GM23248 (cell line): Measurements from ENCODE around the gene ANKH. TPM values are rescaled to one million over a fixed set of nuclear protein-coding genes. Genes with fewer than 3 reads are reported as not detected.
A peak's percentile ranks its signal among the peaks of the same experiment; 100 is the strongest.

Source experiments
- DNase-seq: peaks from one replicate; pipeline ENCODE4 v3.0.0-alpha.2; 2015
- H2AFZ ChIP-seq: fragments of 200-600 bp; sonication (generic); 2 replicates; pipeline ENCODE4 v1.6.1; 2016; ENCODE audit warnings: antibody characterized with exemption
- H3F3A ChIP-seq: fragments of 200-600 bp; sonication (generic); 2 replicates; pipeline ENCODE4 v1.6.1; 2016; ENCODE audit warnings: mild to moderate bottlenecking, antibody characterized with exemption, mixed run types; ENCODE audit not compliant: insufficient read depth
- H3K27ac ChIP-seq: fragments of 200-600 bp; sonication (generic); 2 replicates; pipeline ENCODE4 v1.5.1; 2016; ENCODE audit warnings: mild to moderate bottlenecking
- H3K27me3 ChIP-seq: fragments of 200-600 bp; sonication (generic); replicated peaks from 2 replicates; pipeline ENCODE4 v1.6.1; 2016; ENCODE audit warnings: mild to moderate bottlenecking; ENCODE audit not compliant: insufficient read depth
- H3K36me3 ChIP-seq: fragments of 200-600 bp; sonication (generic); 2 replicates; pipeline ENCODE4 v1.6.1; 2016; ENCODE audit warnings: low read depth, mild to moderate bottlenecking
- H3K4me1 ChIP-seq: fragments of 200-600 bp; sonication (generic); 2 replicates; pipeline ENCODE4 v1.6.1; 2016; ENCODE audit warnings: mild to moderate bottlenecking; ENCODE audit not compliant: insufficient read depth
- H3K4me2 ChIP-seq: fragments of 200-600 bp; sonication (generic); one replicate; pipeline ENCODE4 v1.6.1; 2016; ENCODE audit warnings: mild to moderate bottlenecking; ENCODE audit not compliant: unreplicated experiment
- H3K4me3 ChIP-seq: fragments of 200-600 bp; sonication (generic); 2 replicates; pipeline ENCODE4 v1.5.1; 2016; ENCODE audit warnings: mild to moderate bottlenecking
- H3K79me2 ChIP-seq: fragments of 200-600 bp; sonication (generic); 2 replicates; pipeline ENCODE4 v1.6.1; 2016; ENCODE audit warnings: mild to moderate bottlenecking; ENCODE audit not compliant: insufficient read depth
- H3K9ac ChIP-seq: fragments of 200-600 bp; sonication (generic); 2 replicates; pipeline ENCODE4 v1.6.1; 2016; ENCODE audit warnings: mild to moderate bottlenecking
- H3K9me2 ChIP-seq: fragments of 200-600 bp; sonication (generic); 2 replicates; pipeline ENCODE4 v1.6.1; 2016; ENCODE audit warnings: mixed run types, mild to moderate bottlenecking, moderate library complexity; ENCODE audit not compliant: insufficient read depth
- H3K9me3 ChIP-seq: fragments of 200-600 bp; sonication (generic); one replicate; pipeline ENCODE4 v1.6.1; 2017; ENCODE audit warnings: low read depth
- H4K20me1 ChIP-seq: fragments of 200-600 bp; sonication (generic); 2 replicates; pipeline ENCODE4 v1.6.0; 2016; ENCODE audit not compliant: insufficient read depth
- EZH2 ChIP-seq: fragments of 200-600 bp; sonication (generic); IDR thresholded peaks from 2 replicates; pipeline ENCODE4 v1.6.1; 2018; ENCODE audit warnings: antibody characterized with exemption, mild to moderate bottlenecking; ENCODE audit not compliant: insufficient read depth, poor library complexity, severe bottlenecking
- EZH2phosphoT487 ChIP-seq: fragments of 200-600 bp; sonication (generic); IDR thresholded peaks from 2 replicates; pipeline ENCODE4 v1.6.1; 2018; ENCODE audit warnings: antibody characterized with exemption, moderate library complexity, mild to moderate bottlenecking, low read depth; ENCODE audit not compliant: insufficient read depth
- WGBS, 2 experiments: methylation state at CpG; one replicate each; pipeline ENCODE4 v1.1.6; 2015 to 2017; ENCODE audit warnings: low lambda C conversion rate in 2 of 2, low coverage in 1 of 2; ENCODE audit errors: missing lambda C conversion rate in 2 of 2; 5-methylcytosine and 5-hydroxymethylcytosine counted together
- in situ Hi-C: fragments of 300-500 bp; cut with MboI; formaldehyde crosslinking; loops from 2 replicates; pipeline ENCODE4 v1.15.0; 2020
- polyA plus RNA-seq: library from polyadenylated mRNA; unstranded; fragments of >200 nt; fragmentation: Nextera tagmentation; extraction: Ambion mirVana; gene quantifications from 2 replicates; pipeline ENCODE4 v1.2.1, GENCODE V29; 2016
- total RNA-seq: library from RNA; depleted of rRNA; stranded (reverse); fragments of >200 nt; shearing (Covaris generic); gene quantifications from 2 replicates; pipeline ENCODE4 v1.2.3, GENCODE V29; 2014

The ANKH gene
- total and polyA plus RNA-seq, 2 experiments from 2014 or later = 45.9 to 47.6 TPM

- Histone ChIP-seq H3K27me3 (no peaks in the 10 kb centered on the region), H3K9ac (no peak overlapping the region), H2AFZ (no peak overlapping the region), H4K20me1 (no peaks in the 10 kb centered on the region), H3K4me2 (no peak overlapping the region), H3K9me3 (no peaks in the 10 kb centered on the region), H3K27ac (no peak overlapping the region), H3K9me2 (no peaks in the 10 kb centered on the region), H3F3A (peaks cover 13% of the 10 kb centered on the region), H3K4me1 (peaks cover 11% of the 10 kb centered on the region), H3K79me2 (no peaks in the 10 kb centered on the region), H3K4me3 (no peak overlapping the region), H3K36me3 (peaks cover 4% of the 10 kb centered on the region; the same call in 1 of the 2 replicates)
- 95 to 98% methylated on average over 3 of the region's 3 CpGs for WGBS, 2 experiments
- in situ Hi-C loops = no loop called here
- TF ChIP-seq EZH2 = no peak
- DNase-seq = peak; percentile 27
These were observed 156.1 kb downstream of the ANKH start for GRCh38 chr5:14715481-14715880.

GRCh38 chr5:14714706-14715105 is 156.9 kb downstream of the ANKH start:
- peaks cover 9% of the 10 kb centered on the region; the same call in 1 of the 2 replicates for H3K36me3 ChIP-seq
- WGBS, 2 experiments = 92 to 93% methylated on average over 6 of the region's 6 CpGs
- H3K4me3 ChIP-seq = no peak overlapping the region
- no peaks in the 10 kb centered on the region for H3K27me3 ChIP-seq
- in situ Hi-C loops = no loop called here
- TF ChIP-seq EZH2 = no peak
- no peak for TF ChIP-seq EZH2phosphoT487
- H3F3A ChIP-seq = peaks cover 6% of the 10 kb centered on the region
- H3K9me3 ChIP-seq = no peaks in the 10 kb centered on the region
- H4K20me1 ChIP-seq = no peaks in the 10 kb centered on the region
- H3K27ac ChIP-seq = no peak overlapping the region
- no peak overlapping the region for H3K9ac ChIP-seq
- DNase-seq = no peak
- no peaks in the 10 kb centered on the region for H3K79me2 ChIP-seq
- H3K4me2 ChIP-seq = no peak overlapping the region
- H3K4me1 ChIP-seq = peaks cover 3% of the 10 kb centered on the region; the same call in 1 of the 2 replicates
- H3K9me2 ChIP-seq = no peaks in the 10 kb centered on the region
- no peak overlapping the region for H2AFZ ChIP-seq

GRCh38 chr5:14713476-14714390 is 157.8 kb downstream of the ANKH start:
- Histone ChIP-seq H3K9me2 (no peaks in the 10 kb centered on the region), H3K4me2 (no peak overlapping the region), H3K9me3 (no peaks in the 10 kb centered on the region), H3K79me2 (no peaks in the 10 kb centered on the region), H3K4me3 (no peak overlapping the region), H4K20me1 (no peaks in the 10 kb centered on the region), H3K27me3 (no peaks in the 10 kb centered on the region), H3K36me3 (peaks cover 9% of the 10 kb centered on the region; the same call in 1 of the 2 replicates), H3F3A (no peaks in the 10 kb centered on the region), H3K27ac (no peak overlapping the region), H3K9ac (no peak overlapping the region), H3K4me1 (no peaks in the 10 kb centered on the region), H2AFZ (no peak overlapping the region)
- DNase-seq = no peak
- 93 to 95% methylated on average over 21 to 23 of the region's 23 CpGs for WGBS, 2 experiments
- in situ Hi-C loops = no loop called here
- TF ChIP-seq EZH2phosphoT487 (no peak), EZH2 (no peak)

- H2AFZ ChIP-seq = no peak overlapping the region
- H3K79me2 ChIP-seq = no peaks in the 10 kb centered on the region
- no peak overlapping the region for H3K4me3 ChIP-seq
- no peaks in the 10 kb centered on the region for H3K9me3 ChIP-seq
- H3K9ac ChIP-seq = no peak overlapping the region
- in situ Hi-C loops = no loop called here
- no peak overlapping the region for H3K4me2 ChIP-seq
- no peak for TF ChIP-seq EZH2
- TF ChIP-seq EZH2phosphoT487 = no peak
- peaks cover 6% of the 10 kb centered on the region; the same call in 1 of the 2 replicates for H3F3A ChIP-seq
- no peaks in the 10 kb centered on the region for H4K20me1 ChIP-seq
- DNase-seq = no peak
- no peaks in the 10 kb centered on the region for H3K27me3 ChIP-seq
- 99 to 100% methylated on average over 17 of the region's 17 CpGs for WGBS, 2 experiments
- no peaks in the 10 kb centered on the region for H3K9me2 ChIP-seq
- no peaks in the 10 kb centered on the region; the same call in 1 of the 2 replicates for H3K4me1 ChIP-seq
- H3K36me3 ChIP-seq = peaks cover 9% of the 10 kb centered on the region; the same call in 1 of the 2 replicates
- H3K27ac ChIP-seq = no peak overlapping the region
These were observed 158.9 kb downstream of the ANKH start for GRCh38 chr5:14712666-14713065.
